GM18499 (cell line): Measurements from ENCODE around the gene POLR3GL.

Experiments
- ATAC-seq: cut with Tn5 transposase; IDR thresholded peaks from one replicate; pipeline ENCODE4 v1.9.1; 2021; ENCODE audit warnings: moderate number of reproducible peaks; ENCODE audit not compliant: insufficient read depth, unreplicated experiment

POLR3GL gene

DNA sequence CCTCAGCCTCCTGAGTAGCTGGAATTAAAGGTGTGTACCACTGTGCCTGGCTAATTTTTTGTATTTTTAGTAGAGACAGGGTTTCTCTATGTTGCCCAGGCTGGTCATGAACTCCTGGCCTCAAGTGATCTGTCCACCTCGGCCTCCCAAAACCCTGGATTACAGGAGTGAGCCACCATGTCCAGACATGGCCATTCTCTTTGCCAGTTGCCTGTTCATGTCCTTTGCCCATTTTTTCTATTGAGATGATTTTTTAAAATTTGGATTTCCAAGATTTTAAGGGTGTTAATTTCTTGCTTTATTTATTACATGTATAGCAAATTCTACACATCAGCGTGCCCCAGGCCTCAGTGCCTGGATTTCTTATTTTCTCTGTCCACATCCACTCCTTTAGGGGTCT is 2.8 kb downstream of the POLR3GL start:
- no peak for ATAC-seq

DNA sequence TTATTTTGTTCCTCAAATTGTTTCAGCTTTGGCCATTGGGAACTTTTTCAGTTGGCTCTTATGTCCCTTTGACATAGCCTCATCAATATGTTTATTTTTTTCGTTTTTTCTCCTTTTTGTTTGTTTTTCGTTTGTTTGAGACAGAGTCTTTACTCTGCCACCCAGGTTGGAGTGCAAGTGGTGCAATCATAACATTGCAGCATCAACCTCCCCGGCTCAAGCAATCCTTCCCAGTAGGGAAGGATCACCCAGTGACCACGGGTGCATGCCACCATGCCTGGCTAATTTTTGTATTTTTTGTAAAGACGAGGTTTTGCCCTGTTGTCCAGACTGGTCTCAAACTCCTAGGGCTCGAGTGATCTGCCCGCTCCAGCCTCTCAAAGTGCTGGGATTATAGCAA is 8.1 kb downstream of the POLR3GL start:
- ATAC-seq: no peak

DNA sequence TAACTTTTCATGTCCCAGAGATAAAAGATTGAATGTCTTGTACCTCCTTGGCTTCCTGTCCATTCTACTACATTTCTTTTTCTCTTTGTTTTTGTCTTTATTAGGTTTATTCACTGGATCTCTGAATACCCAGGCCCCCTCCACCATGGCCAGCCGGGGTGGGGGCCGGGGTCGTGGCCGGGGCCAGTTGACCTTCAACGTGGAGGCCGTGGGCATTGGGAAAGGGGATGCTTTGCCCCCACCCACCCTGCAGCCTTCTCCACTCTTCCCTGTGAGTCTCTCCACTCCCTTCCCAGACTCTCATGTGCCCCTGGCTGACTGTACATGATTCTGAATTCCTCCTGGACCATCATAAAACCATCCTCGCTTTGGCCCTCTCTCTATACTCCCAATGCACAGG is 10.2 kb downstream of the POLR3GL start:
- ATAC-seq: no peak

DNA sequence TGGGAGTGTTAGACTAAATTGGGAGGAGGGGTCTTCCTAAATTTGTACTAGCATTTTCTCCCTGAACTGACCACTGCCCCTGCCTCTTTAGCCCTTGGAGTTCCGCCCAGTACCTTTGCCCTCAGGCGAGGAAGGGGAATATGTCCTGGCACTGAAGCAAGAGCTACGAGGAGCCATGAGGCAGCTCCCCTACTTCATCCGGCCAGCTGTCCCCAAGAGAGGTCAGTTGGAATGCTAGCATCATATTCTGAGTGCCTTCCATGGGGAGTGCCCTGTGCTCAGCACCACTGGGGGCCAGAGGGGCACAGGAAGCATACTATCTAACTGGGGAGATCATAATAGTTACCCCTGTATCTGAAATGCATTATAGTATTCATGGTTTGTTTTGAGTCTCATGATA is 10.7 kb downstream of the POLR3GL start:
- ATAC-seq: no peak

DNA sequence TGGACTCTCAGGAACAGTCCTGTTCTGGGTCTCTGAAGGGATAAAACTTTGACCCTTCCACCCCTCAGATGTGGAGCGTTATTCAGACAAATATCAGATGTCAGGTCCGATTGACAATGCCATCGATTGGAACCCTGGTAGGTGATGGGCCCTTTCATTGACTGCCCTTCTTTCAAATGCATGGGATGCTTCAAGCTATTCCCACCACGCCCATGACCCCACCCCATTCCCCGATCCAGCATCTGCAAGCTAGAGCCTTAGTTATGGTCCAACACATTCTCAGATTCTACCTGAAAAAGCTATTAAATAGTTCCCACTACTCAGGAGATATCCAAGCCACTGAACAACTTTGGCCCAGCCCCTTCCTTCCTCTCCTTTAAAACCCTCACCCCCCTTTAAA is 12.5 kb downstream of the POLR3GL start:
- no peak for ATAC-seq

DNA sequence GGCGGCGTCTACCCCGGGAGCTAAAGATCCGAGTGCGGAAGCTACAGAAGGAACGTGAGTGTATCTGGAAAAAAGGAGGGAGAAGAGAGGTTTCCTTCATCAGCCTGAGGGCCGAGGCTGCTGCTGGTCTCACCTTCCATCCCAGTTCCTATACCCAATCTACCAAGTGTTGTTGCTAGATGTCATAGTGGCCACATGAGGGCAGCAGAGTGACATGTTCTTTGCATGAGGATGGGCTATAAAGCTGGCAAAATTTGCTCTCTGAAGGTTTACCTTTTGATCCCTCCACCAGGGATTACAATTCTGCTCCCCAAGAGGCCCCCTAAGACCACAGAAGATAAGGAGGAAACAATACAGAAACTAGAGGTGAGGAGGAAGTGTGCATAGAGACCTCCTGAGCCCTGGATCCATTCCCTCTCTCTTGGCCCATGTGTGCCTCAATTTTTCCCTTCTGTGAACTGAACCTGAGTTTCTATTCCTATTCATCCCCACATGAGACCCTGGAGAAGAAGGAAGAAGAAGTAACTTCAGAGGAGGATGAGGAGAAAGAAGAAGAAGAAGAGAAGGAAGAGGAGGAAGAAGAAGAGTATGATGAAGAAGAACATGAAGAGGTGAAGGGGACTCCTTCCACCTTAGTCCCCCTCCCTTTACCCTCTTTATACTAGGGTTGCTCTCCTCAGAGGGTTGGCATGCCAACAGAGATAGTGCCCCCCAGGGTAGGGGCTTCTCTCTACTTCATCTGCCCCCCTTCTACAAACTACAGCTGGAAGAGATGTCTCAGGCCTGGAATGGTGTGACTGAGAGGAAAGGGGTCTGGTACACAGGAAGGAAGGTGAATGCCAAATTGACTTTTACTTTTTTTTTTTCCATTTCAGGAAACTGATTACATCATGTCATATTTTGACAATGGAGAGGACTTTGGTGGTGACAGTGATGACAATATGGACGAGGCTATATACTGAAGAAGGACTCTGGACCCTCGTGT is 13.3 kb downstream of the POLR3GL start:
- no peak for ATAC-seq

DNA sequence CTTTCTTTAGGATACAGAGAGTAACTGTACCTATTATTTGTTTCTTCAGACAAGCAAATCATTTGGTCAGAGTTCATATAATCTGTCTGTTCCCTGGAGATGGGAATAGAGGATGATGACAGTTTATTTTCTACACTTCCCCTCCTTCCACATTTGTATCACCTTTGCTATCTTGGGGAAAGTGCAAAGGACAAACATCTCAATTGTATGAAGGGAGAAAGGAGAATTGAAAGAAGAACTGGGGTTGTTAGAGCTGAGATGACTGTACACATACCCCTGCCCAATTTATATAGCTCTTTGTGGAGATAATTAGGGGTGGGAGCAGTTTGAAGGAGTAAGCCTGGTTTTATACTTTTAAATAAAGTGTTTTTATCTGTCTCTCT is 14.0 kb downstream of the POLR3GL start:
- no peak for ATAC-seq

DNA sequence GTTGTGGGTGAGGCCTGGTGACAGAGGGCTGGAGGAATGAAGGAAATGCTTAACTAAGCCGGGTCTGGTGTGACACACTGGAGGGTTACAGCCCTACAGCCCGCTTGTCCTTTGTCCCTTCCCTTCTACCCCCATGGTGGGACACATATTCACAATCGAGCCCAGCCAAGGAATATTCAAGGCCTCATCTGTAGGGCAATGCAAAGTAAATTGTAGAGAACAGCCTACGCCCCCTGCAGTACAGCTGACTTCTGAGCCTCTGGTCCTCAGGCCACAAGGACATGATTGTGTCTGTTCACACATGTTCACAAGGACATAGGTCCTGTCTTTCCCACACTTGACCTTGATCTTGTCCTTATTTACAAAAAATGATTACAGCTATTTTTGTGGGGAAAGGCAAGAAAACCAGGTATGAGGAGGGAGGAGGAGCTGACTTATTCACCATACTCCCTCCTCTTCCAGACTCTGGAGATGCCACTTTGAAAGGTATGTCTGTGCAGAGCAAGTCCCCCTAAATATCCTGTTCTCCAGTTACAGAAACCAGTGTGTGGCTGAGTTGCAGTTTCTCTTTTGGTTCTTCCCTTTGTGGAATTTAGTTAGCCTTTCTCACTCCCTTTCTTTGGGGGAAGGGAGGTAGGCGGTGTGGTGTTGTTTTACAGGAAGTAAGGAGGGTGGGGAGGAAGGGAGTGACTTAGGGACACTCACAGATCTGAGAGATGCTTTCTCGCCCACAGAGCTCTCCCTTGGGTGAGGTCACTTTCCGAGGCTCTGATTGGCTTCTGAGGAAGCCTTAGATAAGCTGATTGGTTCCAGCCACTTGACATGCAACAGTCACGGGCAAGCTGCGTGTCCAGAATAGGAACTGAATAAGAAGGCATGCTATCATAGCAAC is 14.6 kb downstream of the POLR3GL start:
- ATAC-seq: peak; percentile 83

DNA sequence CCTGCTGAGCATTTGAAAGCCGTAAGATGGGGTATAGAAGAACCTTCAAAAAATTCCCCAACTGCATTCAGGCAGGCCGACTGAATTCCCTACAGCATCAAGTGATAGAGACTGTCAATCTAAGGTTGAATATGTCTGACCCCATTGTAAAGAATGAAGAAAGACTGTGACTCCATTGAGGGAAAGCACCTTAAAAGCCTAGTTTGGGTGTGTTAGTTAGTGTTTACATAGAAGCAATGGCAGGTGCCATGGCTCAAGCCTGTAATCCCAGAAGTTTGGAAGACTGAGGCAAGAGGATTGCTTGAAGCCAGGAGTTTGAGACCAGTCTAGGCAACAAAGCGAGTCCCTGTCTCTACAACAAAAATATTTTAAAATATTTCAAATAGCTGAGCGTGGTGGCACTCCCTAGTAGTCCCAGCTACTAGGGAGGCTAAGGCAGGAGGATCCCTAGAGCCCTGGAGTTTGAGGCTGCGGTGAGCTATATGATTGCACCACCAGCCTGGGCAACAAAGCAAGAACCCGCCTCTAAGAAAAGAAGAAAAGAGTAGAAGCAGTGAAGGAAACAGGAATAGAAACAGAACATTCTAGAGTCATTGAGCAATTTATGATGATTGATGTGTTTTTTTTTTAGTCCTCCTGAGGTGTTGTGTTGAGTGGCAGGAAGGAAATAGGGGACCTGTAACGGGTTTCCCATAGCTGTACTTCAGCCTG is 15.4 kb downstream of the POLR3GL start:
- ATAC-seq: peak; percentile 21

DNA sequence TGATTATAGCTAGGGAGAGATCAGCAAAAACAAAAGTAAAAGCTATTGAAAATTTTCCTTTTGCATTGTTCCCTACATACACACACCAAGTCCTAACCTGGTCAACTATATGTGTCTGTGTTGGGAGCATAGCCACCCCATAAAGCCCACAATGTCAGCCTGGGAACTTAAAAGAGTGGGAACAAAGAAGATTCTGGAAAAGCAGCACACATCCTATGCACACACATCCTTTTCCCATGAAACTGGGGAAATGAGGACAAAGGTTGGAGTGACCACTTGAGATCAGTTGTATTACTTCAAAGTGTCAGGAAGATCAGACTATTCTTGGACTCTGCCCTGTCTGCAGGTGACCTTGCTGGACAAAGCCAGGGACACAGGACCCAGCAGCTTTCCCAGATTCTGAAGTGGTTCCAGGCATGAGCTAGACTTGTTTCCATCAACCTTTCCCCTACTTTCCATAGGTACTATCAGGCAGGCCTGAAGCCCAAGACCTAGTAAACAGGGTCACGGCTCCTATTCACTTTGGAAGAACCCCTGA is 16.0 kb downstream of the POLR3GL start:
- no peak for ATAC-seq

DNA sequence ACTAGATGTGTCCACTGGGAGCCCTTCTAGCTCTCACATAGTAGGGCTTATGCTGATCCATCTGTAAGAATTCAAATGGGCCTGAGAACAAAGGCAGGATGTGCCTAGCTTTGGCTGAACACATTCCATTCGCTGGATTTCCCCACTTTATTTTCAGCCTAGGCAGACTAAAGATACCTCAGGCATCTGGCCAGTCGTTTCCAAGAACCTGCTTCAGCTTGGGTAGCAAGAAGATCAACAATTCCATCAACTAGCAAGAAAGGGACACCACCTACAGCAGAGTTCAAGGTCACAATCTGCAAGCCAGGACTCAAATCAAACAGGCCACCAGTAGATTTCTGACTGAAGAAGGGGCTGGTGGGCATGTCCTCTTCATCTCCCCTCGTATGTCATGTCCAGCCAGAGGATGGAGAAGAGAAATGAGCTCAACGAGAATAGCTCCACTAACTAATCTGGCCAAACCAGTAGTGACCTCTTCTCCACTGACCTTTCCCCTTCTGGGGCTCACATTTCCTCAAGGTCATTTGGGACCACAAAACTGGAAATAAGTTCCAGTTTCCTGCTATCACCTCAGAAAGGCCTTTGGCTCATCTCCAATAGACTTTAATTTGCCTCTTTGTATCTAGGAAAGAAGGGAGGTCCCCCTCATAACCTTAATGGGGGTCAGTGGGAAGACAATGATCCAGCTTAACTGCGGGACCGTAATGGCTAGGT is 17.7 kb downstream of the POLR3GL start:
- no peak for ATAC-seq

DNA sequence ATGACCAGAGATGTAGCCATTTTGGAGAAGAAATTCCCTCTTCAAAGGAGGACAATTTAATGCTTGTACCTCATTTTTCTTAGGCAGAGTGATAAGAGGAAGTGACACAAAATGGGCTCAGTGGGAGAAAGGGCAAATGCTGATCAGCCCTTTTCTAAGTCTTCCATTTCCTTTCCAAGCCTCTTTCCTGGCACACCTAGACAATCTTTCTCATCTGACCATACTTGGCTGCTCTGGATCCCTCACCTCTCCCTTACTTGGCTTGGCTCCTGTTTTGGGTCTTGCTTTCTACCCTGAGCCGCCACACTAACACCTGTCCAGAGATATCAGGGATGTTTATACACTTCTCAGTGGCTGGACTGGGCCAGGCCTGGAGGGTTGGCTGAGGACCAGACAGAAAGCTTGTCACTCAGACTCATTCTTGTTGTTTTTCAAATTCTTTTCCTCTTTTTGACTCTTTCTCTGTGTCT is 18.8 kb downstream of the POLR3GL start:
- ATAC-seq: no peak

DNA sequence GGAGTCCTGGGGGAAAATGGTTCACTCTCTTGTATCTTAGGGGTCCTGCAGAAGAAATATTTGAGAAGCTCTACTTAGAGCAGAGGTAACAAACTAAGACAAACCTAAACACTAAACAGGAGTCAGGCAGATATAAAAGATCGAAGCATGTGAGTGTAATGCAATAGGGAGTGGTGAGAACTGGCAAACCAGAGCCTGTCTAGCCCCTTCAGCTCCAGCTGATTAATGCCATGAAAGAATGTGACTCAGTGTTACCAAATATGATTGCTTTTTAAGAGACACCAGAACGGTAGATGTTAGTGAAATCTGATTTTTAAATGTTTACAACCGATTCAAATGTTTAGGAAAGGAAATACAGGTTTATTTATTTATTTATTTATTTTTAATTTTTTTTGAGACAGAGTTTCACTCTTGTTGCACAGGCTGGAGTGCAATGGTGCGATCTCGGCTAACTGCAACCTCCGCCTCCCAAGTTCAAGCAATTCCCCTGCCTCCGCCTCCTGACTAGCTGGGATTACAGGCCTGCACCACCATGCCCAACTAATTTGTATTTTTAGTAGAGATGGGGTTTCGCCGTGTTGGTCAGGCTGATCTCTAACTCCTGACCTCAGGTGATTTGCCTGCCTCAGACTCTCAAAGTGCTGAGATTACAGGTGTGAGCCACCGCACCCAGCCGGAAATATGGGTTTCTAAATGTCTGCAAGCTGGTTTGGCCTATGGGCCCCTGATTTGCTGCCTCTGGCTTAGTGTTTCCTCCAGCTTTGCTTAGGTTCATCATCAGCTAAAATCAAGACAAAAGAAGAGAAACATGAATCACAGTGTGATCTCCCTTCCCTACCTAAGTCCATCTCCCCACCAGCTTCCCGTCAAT is 19.7 kb downstream of the POLR3GL start:
- ATAC-seq: no peak

DNA sequence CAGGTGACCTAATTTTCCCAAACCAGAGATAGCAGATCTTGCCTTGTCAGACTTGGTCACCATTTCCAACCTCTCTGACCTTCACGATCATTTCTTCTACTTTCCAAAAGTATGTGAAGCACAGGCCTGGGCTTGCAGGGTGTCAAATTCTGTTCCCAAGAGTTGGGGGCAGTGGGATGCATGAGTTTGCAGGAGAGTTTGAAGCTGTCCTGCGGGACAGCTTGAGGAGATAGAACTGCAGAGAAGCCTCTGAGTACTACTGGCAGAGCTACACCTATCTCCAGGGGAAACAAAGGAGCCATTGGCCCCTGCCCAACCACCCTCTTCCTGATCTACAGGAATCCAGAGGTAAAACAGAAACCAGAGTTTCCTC is 20.6 kb downstream of the POLR3GL start:
- no peak for ATAC-seq

DNA sequence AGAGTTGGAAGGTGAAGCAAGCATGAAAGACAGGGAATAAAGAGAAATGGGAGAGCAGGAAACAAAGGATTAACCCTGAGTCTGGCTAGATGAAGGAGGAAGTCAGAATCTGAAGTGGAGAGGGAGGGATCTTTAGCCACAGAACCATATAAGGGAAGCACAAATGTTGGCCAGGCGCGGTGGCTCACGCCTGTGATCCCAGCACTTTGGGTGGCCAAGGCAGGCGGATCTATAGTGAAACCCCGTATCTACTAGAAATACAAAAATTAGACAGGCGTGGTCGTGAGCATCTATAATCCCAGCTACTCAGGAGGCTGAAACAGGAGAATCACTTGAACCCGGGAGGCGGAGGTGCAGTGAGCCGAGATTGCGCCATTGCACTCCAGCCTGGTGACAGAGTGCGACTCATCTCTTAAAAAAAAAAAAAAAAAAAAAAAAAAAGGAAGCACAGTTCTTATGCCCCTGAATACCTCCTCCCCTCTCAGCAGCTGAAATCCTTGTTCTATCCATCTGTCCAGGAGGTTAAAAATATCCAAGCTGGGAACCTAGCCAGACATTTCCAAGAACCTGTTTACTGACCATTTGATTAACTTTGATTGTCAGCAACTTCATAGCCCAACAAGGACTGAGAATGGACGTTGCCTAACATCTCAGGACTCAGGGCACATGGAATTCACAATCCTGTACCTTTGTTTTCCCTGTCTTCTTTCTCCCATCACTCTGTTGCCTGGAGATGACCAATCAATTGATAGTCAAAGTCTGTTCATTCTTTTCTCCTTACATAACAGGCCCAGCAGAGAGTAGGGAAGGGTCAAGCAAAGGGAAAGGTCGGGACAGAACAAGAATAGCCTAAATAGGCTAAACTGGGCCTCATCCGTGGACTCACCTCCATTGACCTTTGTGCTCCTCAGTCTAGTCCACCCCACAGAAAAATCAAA is 21.3 kb downstream of the POLR3GL start:
- ATAC-seq: no peak

DNA sequence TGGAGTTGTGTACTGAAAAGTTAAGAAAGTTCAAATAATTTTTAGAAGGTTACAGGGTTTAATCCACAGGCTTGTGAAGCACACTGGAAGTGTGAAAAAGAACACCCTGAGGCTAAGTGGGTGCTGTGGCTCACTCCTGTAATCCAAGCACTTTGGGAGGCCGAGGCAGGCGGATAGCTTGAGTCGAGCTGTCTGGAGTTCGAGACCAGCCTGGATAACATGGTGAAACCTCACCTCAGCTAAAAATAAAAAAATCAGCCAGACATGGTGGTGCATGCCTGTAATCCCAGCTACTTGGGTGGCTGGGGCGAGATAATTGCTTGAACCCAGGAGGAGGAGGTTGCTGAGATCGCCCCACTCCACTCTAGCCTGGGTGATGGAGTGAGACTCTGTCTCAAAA is 22.1 kb downstream of the POLR3GL start:
- no peak for ATAC-seq

DNA sequence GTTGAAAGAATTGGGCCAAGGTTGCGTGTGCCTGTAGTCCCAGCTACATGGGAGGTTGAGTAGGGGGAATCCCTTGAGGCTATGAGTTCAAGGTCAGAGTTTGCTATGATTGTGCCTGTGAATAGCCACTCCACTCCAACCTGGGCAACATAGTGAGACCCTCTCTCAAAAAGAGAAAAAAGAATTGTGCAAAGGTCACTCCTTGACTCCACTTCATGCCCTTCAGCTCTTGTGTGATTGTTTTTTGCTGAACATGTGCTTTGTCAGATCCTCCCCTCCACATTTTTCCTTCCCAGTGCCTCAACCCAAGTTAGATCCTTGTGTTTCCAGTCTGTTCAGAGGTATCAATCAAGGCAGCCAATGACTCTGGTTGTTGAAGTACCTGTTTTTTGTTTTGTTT is 23.4 kb downstream of the POLR3GL start:
- no peak for ATAC-seq

DNA sequence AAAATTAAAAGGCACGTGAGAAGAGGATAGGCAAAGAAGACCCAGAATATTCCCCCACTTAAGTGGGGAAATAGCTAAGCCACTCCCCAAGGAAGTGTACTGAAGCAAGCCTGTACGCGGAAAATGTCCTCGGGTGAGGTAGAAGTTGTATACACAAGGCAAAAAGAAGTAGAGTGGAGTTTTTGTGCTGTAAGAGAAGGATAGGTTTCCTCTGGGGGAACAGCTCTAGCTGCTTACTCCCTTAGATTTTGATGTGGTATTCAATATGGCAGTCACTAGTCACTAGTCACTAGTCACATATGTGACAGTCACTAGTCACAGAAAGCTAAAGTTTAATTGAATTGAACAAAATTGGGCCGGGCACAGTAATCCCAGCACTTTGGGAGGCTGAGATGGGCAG is 24.3 kb downstream of the POLR3GL start:
- ATAC-seq: no peak
